Measurements from ENCODE around the gene TMCO6.
"Not testable (repeated sequence)": the region's sequence is repeated elsewhere in the genome, so short reads cannot be mapped to it uniquely, and the experiment has no call there.

The TMCO6 gene

DNA sequence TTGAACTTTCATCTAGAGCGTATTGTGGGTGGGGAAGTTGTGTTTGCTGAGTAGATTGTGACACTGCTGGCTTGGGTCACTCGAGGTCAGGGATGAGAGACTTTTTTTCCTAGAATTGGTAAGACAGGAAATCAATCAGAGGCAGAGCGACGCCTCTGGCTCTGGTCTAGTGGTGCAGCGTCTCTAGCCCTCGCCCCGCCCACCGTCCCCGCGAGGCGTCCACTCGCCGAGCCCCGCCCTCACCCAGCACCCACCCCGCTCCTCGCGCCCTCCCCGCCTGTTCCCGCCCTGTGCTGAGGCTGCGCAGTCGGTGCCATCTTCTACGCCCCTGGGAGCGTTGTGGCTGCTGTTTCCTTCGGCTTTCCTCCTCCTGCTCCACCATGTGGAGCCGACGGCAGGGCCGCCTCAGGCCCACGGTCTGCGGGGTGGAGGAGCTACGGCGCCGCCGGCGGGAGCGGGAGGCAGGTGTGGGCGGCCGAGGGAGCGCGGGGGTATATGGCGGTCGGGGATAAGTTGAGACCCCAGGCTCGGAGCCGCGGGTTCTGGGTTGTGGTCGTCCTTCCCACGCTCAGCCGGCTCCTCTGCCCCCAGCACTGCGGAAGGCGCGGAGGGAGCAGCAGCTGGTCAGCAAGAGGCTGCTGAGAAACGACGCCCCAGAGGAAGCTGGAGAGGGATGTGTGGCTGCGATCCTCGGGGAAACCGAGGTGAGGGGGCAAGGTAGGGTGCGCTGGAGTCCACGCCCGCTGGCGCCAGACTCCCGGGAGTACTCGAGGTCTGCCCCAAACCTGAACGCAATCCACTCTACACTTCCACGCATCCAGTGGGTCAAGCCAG is at the start of gene TMCO6:
TSS of gene TMCO6 (plus strand) at position 304 of the 834 bp plus-strand sequence. CDS start at position 381, 77 bp downstream.
- peak; percentile 95 for DNase-seq

DNA sequence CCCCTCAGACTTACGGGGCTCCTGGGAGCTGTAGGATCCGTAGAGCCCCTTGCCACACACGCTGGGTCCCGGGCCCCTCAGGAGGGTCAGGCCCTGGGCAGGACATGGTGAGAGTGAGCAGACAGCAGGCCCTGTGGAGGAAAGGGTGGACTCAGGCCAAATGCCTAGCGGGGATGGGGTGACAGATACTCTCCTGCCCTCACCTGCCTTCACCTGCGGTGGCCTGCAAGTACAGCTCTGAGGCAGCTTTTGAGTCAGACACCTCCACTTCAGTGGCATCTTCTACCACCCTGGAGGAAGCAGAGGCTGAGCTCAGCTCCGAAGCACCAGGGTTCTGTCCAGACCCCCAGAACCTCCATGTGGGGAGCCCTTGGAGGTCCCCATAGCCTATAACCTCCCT is 48.4 kb upstream of the TMCO6 start:
- DNase-seq, result no peak

DNA sequence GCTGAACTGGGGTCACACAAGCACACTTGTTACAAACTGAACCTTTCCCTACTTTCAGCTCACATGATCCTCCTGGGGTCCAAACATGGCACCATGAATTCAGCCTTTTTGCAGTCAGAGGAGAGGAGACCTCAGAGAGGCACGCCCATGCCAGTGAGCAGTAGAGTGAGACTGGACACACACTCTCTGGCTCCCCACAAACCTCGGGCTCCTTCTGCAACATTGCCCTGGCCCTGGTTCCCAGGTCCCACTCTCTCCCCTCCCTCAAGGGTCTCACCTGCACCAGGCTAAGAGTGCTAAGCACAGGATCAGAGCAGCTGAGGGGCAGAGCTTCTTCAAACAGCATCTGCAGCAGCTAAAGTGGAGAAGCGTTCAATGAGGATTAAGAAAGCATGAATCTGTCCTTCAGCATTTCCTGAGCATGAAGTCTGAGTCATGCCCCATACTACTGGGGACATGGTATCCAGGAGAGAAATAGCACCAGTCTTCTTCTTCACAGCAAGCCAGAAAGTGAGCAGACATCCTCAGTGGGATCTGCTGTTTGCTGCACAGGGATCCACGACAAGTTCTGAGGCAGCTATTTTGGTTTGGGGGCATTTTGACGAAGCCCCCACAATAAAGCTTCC is 47.4 kb upstream of the TMCO6 start:
- DNase-seq, result no peak

DNA sequence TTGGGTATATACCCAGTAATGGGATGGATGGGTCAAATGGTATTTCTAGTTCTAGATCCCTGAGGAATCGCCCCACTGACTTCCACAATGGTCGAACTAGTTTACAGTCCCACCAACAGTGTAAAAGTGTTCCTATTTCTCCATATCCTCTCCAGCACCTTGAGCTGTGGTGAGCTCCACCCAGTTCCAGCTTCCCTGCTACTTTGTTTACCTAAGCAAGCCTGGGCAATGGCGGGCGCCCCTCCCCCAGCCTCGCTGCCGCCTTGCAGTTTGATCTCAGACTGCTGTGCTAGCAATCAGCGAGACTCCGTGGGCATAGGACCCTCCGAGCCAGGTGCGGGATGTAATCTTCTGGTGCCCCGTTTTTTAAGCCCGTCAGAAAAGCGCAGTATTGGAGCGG is 46.2 kb upstream of the TMCO6 start:
- DNase-seq, result not testable (repeated sequence)

DNA sequence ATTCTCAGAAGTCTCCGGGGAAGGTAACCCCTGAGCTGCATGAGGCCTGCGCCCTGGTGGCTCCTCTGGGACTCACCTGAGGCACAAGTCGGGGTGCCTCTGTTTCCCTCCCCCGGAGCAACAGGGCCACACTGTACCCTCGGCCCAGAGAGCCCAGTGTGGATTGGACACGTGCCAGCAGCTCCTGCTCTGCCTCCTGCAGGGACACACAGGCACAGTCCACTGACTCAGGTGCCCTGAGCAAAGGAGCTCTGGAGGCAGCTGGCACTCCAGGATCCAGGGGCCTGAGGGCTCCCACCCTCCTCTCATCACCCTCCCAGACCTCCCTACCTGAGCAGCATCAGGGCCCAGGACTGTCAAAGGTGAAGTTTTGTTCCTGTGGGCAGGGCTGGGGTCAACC is 45.1 kb upstream of the TMCO6 start:
- DNase-seq, result no peak

DNA sequence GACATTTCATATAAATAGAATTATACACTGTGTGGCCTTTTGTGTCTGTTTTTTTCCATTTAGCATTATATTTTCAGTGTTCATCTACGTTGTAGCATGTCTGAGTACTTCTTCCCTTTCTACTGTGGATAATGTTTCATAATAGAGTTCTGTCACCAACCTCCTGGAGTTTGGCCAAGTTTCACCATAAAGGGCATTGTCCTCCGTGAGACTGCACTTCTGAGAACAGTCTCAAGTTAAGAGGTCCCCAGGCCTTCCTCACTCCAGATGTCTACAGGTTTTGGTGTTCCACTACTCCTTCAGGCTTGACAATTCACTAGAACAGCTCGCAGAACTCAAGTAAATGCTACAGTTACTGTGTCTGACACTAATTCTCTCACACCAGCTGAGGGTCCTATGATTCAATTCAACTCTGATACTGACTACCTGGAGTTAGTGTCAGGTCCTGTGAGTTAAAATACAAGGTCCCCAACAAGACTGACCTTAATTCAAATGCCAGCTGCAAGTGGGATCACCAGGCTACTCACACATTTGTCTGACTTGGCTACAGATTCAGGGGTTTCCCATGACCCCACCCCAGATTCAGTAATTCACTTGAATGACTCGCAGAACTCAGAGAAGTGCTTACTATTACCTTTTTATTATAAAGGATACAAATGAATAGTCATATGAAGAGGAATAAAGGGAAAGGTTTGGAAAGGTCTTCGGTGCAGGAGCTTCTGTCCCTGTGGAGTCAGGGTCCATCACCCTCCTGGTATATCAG is 43.5 kb upstream of the TMCO6 start:
- DNase-seq, result no peak

DNA sequence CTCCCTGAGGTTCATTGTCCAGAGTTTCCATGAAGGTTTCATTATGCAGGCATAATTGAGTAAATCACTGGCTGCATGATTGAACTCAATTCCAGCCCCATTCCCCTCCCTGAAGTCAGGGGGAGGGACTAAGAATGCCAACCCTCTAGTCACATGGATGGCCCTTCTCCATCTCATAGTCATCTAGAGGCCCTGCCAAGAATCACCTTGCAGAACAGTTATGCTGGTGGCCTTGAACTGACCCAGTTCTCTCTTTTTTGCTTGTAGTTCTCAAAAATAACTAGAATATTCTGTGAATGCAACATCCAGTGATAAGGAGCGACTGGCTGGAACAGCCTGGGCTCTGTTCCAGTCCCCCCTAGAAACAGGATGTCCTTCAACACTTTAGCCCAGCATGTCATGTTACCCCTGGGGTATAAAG is 42.9 kb upstream of the TMCO6 start:
- no peak for DNase-seq

DNA sequence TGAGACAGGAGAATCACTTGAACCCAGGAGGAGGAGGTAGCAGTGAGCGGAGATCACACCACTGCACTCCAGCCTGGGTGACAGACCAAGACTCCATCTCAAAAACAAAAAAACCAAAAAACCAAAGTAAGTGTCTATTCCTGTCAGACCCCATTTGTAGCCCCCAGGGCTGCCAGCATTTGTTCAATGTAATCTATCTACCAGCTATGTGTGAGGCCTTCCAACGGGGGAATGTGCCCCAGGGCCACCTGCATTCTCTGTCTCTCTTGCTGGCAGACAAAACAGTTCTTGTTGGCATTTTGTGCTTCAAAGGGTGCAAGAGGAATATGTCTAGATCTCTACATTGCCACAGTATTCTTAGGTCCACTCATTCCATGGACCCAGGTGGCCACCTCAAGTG is 40.4 kb upstream of the TMCO6 start:
- no peak for DNase-seq

DNA sequence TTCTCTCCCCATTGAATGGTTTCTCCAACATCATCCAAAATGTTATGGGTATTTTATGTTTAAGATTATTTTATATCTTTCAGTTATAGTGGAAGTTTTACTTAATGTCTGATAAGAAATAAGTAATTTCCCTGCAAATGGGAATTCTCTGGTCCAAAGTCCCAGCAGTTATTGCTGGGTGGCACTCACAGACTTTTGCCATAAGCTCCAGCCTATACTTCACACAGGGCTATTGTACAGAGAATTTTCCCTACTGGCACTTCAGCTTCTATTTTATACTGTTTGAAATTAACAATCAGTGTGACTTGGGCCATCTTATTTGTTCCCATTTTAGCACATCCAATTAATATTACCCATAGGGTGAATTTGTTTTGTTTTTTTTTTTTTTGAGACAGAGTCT is 39.2 kb upstream of the TMCO6 start:
- DNase-seq, result no peak

DNA sequence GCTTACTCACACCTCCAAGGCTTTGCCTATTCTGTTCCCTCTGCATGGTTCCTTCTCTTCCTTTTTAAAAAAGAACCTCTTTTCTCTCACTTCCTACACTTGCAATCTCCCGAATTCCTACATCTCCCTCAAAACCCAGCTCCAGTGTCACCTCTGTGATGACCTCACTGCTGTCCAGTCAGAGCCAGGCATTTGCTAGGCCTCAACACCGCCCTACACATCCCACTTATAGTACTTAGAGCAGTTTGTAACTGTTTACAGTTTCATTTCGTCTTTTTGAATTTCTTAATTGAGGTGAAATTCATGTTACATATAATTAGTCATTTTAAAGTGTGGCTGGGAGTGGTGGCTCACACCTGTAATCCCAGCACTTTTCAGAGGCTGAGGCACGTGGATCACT is 37.1 kb upstream of the TMCO6 start:
- DNase-seq, result no peak

DNA sequence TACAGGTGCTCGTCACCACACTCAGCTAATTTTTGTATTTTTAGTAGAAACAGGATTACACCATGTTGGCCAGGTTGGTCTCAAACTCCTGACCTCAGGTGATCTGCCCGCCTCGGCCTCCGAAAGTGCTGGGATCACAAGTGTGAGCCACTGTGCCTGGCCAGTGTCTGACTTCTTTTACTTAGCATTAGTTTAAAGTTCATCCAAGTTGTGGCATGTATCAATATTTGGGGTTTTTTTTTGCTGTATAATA is 35.9 kb upstream of the TMCO6 start:
- DNase-seq, result not testable (repeated sequence)

DNA sequence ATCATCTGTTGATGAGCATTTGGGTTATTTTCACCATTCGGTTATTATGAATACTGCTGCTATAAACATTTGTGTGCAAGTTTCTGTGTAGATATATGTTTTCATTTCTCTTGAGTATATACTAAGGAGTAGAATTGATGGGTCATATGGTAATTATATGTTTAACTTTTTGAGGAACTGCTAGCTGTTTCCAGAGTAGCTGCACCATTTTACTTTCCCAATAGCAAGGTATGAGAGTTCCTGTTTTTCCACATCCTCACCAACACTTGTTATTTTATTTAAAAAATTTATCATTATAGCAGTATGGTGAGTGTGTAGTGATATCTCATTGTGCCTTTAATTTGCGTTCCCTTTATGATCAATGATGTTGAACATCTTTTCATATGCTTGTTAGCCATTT is 35.5 kb upstream of the TMCO6 start:
- no peak for DNase-seq

DNA sequence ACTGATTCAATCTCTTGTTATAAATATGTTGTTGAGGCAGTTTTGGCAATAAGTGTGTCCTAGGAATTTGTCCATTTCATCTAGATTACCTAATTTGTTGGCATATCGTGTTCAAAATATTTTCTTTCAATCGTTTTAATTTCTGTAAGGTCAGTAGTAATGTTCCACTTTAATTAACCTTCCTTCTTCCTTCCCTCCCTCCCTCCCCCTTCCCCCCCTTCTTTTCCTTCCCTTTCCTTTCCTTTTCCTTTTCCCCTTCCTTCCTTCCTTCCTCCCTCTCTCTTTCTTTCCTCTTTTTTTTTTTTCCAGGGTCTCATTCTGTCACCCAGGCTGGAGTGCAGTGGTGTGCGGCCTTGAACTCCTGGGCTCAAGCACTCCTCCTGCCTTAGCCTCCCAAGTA is 33.4 kb upstream of the TMCO6 start:
- no peak for DNase-seq

DNA sequence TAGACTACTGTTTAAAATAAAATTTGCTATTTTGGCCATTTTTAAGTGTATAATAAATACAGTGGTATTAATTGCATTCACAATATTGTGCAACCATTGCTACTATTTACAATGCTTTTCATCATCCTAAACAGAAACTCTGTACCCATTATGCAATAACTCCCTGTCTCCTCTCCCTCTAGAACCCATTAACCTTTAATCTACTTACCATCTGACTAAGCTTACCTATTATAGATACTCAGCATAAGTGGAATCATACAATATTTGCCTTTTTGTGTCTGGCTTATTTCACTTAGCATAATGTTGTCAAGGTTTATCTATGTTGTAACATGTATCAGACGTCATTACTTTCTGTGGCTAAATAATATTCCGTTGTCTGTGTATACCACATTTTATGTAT is 32.2 kb upstream of the TMCO6 start:
- DNase-seq, result no peak

DNA sequence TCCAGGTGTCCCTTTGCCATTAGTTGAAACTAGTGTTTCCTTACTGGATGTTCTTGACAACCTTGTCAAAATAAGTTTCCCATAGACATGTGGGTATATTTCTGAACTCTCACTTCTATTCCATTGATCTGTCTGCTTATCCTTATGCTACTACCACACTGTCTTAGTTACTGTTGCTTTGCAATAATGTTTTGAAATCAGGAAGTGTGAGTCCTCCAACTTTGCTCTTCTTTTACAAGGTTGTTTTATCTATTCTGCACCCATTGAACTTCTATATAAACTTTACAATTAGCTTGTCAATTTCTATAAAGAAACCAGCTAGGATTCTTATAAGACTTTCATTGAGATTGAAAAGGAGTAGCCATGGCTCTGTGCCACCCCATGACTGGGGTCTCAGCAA is 30.5 kb upstream of the TMCO6 start:
- no peak for DNase-seq

DNA sequence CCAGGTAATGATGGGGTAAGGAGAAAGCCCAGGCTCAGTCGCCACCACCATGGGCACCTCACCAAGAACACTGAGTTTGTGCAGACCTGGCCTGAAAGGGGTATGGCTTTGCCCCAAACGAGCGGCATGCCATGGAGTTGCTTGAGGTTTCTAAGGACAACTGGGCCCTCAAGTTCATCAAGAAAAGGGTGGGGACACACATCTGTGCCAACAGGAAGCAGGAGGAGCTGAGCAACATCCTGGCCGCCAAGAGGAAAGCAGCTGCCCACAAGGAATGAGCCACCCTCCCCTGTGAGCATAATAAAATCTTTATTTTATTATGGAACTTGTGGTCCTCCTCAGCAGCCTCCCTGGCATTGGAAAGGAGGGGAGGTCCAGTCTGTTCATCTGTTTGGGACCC is 30.1 kb upstream of the TMCO6 start:
- no peak for DNase-seq

DNA sequence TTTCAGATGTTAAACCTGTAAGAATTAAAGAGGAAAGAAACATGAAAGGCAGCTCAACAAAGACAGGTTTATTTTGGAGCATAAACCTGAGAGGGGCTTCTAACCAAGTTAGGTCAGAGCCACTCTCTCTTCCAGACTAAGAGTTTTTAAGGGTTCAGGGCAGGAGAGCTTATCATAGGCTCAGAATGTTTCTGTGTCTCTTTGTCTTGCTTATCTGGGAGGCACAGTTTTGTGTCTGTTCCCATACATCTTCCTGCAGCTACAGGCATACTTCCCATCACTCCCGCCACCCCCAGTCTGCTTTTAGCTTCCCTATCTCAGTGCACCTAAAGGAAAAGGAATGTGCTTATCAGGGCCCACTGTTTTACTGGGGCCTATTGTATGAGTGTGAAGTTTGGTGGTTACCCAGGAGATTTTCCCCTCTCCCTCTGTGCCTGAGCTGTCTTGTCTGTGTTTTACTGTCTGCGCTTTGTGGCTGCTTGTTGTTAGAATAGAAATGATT is 28.2 kb upstream of the TMCO6 start:
- no peak for DNase-seq

DNA sequence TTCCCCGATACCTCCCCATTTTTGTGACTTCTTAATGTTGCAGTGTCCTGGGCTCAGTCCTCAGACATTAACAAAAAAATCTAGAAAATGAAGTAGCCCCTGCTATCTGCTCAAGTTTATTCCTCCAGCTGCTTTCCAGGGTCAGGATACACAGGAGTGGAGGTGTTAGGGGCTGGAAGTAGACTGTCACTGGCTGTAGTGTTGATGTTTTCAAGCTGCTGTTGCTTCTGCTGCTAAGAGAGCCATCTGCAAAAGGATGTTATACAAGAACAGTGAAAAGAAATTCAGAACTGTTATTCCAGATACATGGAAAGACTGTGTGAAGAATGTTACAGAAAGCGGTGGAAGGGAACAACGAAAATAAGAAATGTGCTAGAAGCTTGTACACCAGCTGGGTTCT is 16.9 kb upstream of the TMCO6 start:
- no peak for DNase-seq

DNA sequence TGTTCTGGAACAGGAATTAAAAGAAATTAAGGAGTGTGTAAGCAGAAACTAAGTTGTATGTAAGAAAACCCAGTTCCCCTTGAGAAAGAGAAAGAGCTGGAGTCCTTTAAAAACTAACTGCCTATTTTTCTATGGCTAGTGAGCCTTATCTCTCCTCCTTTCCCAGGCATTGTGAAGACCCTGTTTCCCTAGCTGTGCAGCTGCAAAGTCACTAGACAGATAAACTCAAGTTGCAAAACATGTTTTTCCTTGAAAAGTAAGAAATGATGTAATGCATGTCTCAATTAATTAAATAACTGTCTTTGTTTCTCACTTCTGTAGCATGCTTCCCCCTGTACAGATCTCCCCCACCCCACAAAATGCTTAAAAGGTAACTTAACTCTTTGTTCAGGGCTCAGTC is 16.2 kb upstream of the TMCO6 start:
- not testable (repeated sequence) for DNase-seq

DNA sequence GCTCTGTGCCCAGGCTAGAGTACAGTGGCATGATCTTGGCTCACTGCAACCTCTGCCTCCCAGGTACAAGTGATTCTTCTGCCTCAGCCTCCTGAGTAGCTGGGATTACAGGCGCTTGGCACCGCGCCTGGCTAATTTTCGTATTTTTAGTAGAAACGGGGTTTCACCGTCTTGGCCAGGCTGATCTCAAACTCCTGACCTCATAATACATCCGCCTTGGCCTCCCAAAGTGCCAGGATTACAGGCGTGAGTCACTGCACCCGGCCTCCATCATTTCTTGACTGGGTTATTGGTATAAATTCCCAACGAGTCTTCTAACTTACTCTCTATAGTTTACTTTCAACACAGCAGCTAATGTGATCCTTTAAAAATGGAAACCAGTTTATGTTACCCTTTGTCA is 14.4 kb upstream of the TMCO6 start:
- not testable (repeated sequence) for DNase-seq

DNA sequence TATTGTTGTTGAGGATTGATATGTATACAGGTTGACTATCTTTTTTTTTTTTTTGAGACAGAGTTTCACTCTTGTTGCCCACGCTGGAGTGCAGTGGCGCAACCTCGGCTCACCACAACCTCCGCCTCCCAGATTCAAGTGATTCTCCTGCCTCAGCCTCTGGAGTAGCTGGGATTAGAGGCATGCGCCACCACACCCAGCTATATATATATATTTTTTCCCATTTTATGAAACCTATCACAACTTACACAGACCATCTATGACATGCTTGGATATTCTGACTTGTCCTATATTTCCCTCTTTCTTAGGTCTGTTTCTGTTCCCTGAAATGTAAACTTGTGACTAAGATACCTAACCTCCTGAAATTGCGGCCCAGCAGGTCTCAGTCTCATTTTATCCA is 11.3 kb upstream of the TMCO6 start:
- DNase-seq, result no peak

DNA sequence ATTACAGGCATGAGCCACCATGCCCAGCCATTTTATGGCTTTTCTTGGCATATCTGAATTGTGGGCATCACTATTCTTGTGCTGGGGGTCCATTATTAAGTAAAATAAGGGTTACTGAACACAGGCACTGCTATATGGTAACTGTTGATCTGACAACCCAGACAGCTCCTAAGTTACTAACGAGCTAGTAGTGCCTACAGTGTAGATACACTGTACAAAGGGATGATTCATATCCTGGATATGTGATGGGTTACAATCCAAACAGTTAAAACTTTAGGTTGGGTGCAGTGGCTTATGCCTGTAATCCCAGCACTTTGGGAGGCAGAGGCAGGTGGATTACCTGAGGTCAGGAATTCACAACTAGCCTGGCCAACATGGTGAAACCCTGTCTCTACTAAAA is 10.5 kb upstream of the TMCO6 start:
- no peak for DNase-seq

DNA sequence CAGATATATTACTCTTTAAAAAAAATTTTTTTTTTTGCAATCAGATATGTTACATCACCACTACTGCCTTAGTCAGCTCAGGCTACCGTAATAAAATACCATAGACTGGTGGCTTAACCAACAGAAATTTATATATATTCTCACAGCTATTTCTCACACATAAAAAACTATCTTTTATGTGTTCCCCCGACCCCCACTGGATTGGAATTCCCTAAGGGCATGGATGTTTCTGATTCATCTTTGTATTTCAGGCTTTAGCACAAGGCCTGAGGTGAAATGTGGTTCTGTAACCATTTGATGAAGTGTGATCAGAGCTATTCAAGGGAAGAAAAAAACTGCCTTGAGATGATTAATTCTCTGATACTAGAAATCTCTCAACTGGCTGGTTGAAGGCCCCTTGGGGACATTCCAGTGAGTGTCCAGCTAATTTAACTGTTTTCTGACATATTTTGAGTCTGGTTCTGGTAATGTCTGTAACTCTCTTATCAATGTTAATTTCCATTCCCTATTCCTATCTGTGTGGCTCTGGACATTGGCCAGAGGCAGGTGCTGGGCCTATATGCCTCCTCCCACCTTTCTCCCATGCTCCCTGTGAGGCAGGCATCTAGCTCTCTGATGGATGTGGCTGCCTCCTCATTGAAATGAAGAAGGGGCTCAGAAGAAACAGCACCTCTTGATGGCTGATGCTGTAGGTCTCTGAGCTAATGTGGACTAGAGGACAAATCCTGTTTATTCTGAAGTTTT is 8.8 kb upstream of the TMCO6 start:
- no peak for DNase-seq
